Measurements from ENCODE around the gene DYNLT4.

- no peak for TF ChIP-seq CTCF (IDR thresholded peaks at IDR 0.05)
- no peak for TF ChIP-seq USF1 (CRISPR knock-in tag; IDR thresholded peaks at IDR 0.05)
- no peak for TF ChIP-seq AFF4 (CRISPR knock-in tag; IDR thresholded peaks at IDR 0.05; ENCODE audit: borderline replicate concordance)
- no peak for TF ChIP-seq TEAD1 (CRISPR knock-in tag; IDR thresholded peaks at IDR 0.05)
- no peak for TF ChIP-seq ZNF532 (CRISPR knock-in tag; IDR thresholded peaks at IDR 0.05; ENCODE audit: borderline replicate concordance)
- no peak for TF ChIP-seq ATF2 (CRISPR knock-in tag; IDR thresholded peaks at IDR 0.05; ENCODE audit: borderline replicate concordance, low read depth)
- TF ChIP-seq SMAD4 (CRISPR knock-in tag; IDR thresholded peaks at IDR 0.05), result no peak
- no peak for TF ChIP-seq ATF3 (CRISPR knock-in tag; conservative IDR thresholded peaks at IDR 0.05)
Measured at GRCh38 chr1:44785501-44786137, 21.5 kb downstream of the DYNLT4 start.

All from WTC11 (cell line).